Loucy (cell line): ENCODE measurements around the gene CCRL2.
"Not testable (repeated sequence)": the region's sequence is repeated elsewhere in the genome, so short reads cannot be mapped to it uniquely, and the experiment has no call there.

Experiments used
- H2AFZ ChIP-seq: fragments of 200-600 bp; sonication (generic); 2 replicates; pipeline ENCODE4 v1.6.0; 2016; ENCODE audit warnings: antibody characterized with exemption, mild to moderate bottlenecking, low read length, moderate library complexity
- H3F3A ChIP-seq: fragments of 200-600 bp; 2 replicates; pipeline ENCODE4 v1.6.0; 2016; ENCODE audit warnings: antibody characterized with exemption, low read depth, mild to moderate bottlenecking
- H3K27me3 ChIP-seq: fragments of 200-600 bp; sonication (generic); 2 replicates; pipeline ENCODE4 v1.6.1; 2014; ENCODE audit warnings: low read length, mild to moderate bottlenecking; ENCODE audit not compliant: insufficient read depth, poor library complexity, severe bottlenecking
- H3K36me3 ChIP-seq: fragments of 200-600 bp; sonication (generic); 2 replicates; pipeline ENCODE4 v1.6.1; 2016; ENCODE audit warnings: low read length; ENCODE audit not compliant: insufficient read depth
- H3K4me1 ChIP-seq: fragments of 200-600 bp; sonication (generic); 2 replicates; pipeline ENCODE4 v1.5.1; 2014; ENCODE audit warnings: low read length, mild to moderate bottlenecking; ENCODE audit not compliant: insufficient read depth, poor library complexity, severe bottlenecking
- H3K4me2 ChIP-seq: fragments of 200-600 bp; sonication (generic); 2 replicates; pipeline ENCODE4 v1.6.0; 2014; ENCODE audit warnings: antibody characterized with exemption, low read length, low read depth, mild to moderate bottlenecking; ENCODE audit not compliant: poor library complexity, severe bottlenecking
- H3K4me3 ChIP-seq: fragments of 200-600 bp; sonication (generic); 2 replicates; pipeline ENCODE4 v1.5.1; 2014; ENCODE audit warnings: low read length, mild to moderate bottlenecking, mixed read lengths; ENCODE audit not compliant: poor library complexity, severe bottlenecking
- H3K79me2 ChIP-seq: fragments of 200-600 bp; sonication (generic); 2 replicates; pipeline ENCODE4 v1.6.1; 2014; ENCODE audit warnings: low read length; ENCODE audit not compliant: insufficient read depth
- H3K9ac ChIP-seq: fragments of 200-600 bp; sonication (generic); 2 replicates; pipeline ENCODE4 v1.6.0; 2014; ENCODE audit warnings: mild to moderate bottlenecking, low read depth, low read length, moderate library complexity; ENCODE audit not compliant: poor library complexity, severe bottlenecking
- H3K9me2 ChIP-seq: fragments of 200-600 bp; sonication (generic); replicated peaks from 2 replicates; pipeline ENCODE4 v1.6.1; 2016; ENCODE audit warnings: low read depth, low read length, mixed read lengths
- H3K9me3 ChIP-seq: fragments of 200-600 bp; sonication (generic); 2 replicates; pipeline ENCODE4 v1.6.1; 2014; ENCODE audit warnings: mild to moderate bottlenecking, antibody characterized with exemption, low read length, low read depth; ENCODE audit not compliant: insufficient read depth
- H4K20me1 ChIP-seq: fragments of 200-600 bp; sonication (generic); 2 replicates; pipeline ENCODE4 v1.6.0; 2014; ENCODE audit warnings: antibody characterized with exemption, low read length, mild to moderate bottlenecking; ENCODE audit not compliant: insufficient read depth, poor library complexity, severe bottlenecking
- EZH2phosphoT487 ChIP-seq: fragments of 200-600 bp; IDR thresholded peaks from 2 replicates; pipeline ENCODE4 v1.6.1; 2018; ENCODE audit warnings: antibody characterized with exemption, mild to moderate bottlenecking, moderate library complexity, borderline replicate concordance
- TF ChIP-seq, protein P1 (sequence below): fragments of 200-600 bp; sonication (generic); conservative IDR thresholded peaks from 2 replicates; pipeline ENCODE4 v1.5.1; 2014; ENCODE audit warnings: mild to moderate bottlenecking, antibody characterized with exemption, low read length

Gene CCRL2

DNA sequence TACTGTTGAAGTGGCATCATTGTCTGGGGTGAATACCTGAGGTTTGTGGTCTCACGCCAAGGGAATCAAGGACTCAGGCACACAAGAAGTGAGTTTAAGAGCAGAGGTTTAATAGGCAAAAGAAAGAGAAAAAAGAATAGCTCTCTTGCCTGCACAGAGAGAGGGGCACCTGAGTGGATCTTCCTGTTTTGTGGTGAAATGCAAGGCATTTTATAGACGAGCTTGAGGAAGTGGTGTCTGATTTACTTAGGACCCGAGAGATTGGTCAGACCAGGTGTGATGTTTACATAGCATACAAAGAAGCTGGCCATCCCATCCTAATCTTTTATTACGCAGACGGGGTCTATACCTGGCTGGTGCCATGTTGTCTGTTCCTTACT is 23.1 kb upstream of the CCRL2 start:
- Histone ChIP-seq H3K4me1 (peaks cover 50% of the 10 kb centered on the region), H3K9me3 (no peaks in the 10 kb centered on the region), H3K4me2 (peak overlapping the region; percentile 57), H2AFZ (no peak overlapping the region), H3K27me3 (no peaks in the 10 kb centered on the region), H3K36me3 (no peaks in the 10 kb centered on the region), H3K79me2 (no peaks in the 10 kb centered on the region), H3K9ac (peak overlapping the region; percentile 13), H3F3A (no peaks in the 10 kb centered on the region), H3K9me2 (no peaks in the 10 kb centered on the region), H4K20me1 (no peaks in the 10 kb centered on the region), H3K4me3 (peak overlapping the region; percentile 37)
- TF ChIP-seq EZH2phosphoT487 = no peak
- TF ChIP-seq, protein P1, sequence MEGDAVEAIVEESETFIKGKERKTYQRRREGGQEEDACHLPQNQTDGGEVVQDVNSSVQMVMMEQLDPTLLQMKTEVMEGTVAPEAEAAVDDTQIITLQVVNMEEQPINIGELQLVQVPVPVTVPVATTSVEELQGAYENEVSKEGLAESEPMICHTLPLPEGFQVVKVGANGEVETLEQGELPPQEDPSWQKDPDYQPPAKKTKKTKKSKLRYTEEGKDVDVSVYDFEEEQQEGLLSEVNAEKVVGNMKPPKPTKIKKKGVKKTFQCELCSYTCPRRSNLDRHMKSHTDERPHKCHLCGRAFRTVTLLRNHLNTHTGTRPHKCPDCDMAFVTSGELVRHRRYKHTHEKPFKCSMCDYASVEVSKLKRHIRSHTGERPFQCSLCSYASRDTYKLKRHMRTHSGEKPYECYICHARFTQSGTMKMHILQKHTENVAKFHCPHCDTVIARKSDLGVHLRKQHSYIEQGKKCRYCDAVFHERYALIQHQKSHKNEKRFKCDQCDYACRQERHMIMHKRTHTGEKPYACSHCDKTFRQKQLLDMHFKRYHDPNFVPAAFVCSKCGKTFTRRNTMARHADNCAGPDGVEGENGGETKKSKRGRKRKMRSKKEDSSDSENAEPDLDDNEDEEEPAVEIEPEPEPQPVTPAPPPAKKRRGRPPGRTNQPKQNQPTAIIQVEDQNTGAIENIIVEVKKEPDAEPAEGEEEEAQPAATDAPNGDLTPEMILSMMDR = no peak

DNA sequence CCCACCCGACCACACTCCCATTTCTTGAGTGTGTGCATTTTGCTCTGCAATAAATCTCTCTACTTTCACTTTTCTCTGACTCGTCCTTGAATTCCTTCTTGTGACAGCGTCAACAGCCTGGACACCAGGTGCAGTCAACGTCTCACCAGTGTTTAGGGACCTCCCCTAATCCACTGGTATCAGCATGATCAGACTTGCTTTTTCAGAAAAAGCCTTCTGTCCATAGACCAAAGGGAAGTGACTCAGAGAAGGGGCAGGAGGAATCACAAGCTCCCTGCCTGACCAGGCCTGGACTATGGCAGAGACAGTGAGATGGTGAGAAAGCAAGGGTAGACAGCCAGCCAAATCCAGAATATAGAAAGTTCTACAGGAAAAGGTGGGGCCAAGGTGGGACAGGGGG is 20.9 kb upstream of the CCRL2 start:
- no peaks in the 10 kb centered on the region for H3K9me3 ChIP-seq
- peak overlapping the region; percentile 36 for H3K4me2 ChIP-seq
- H3K27me3 ChIP-seq = no peaks in the 10 kb centered on the region
- no peaks in the 10 kb centered on the region for H3K79me2 ChIP-seq
- H3K9ac ChIP-seq = peak overlapping the region; percentile 26
- H4K20me1 ChIP-seq = no peaks in the 10 kb centered on the region
- H3K4me1 ChIP-seq = peaks cover 39% of the 10 kb centered on the region
- no peak overlapping the region for H2AFZ ChIP-seq
- TF ChIP-seq EZH2phosphoT487 = no peak
- TF ChIP-seq, protein P1 = no peak
- H3K9me2 ChIP-seq = no peaks in the 10 kb centered on the region
- no peak overlapping the region for H3K4me3 ChIP-seq
- H3F3A ChIP-seq = no peaks in the 10 kb centered on the region
- no peaks in the 10 kb centered on the region for H3K36me3 ChIP-seq

DNA sequence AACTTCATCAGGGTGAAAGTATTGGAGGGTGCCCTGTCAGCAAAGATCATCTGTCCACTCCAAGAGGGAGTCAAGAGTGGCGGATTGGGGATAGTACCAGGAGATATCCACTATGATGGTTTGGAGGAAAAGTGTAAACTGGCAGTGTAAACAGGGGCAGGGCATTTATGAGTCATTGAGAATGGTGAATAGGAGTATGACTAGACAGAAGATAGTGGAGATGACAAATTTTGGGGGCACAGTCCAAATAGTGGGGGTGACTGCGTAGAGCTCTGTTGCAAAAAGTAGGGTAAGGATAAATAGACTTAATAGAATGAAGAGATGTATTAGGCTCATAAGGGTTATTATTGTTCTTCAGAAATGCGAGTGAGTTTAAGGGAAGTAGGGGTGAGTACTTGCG is 18.2 kb upstream of the CCRL2 start:
- peaks cover 26% of the 10 kb centered on the region for H3K4me1 ChIP-seq
- not testable (repeated sequence) for H3K9ac ChIP-seq

DNA sequence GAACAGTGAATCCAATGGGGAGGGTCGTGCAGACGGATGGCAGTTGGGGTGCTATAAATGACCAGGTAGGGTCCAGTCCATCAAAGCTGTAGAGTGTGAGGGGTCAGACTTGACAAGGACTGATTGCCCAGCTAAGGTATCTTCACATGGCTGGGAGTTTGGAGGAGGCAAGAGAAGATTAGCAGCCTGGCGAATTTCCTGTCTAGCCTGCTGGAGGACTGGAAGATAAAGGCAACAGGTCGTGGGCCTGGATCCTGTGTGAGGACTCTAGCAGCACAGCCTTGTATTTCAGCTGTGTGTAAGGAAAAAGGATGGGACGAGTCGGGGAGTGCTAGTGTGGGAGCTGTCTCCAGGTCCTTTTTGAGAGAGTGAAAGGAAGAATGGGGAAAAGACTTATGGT is 17.8 kb upstream of the CCRL2 start:
- H2AFZ ChIP-seq = no peak overlapping the region
- H3K9ac ChIP-seq = no peak overlapping the region
- no peak overlapping the region for H3K4me3 ChIP-seq
- H3K9me3 ChIP-seq = no peaks in the 10 kb centered on the region
- H3F3A ChIP-seq = no peaks in the 10 kb centered on the region
- TF ChIP-seq, protein P1 = no peak
- TF ChIP-seq EZH2phosphoT487 = no peak
- H3K79me2 ChIP-seq = no peaks in the 10 kb centered on the region
- H3K27me3 ChIP-seq = no peaks in the 10 kb centered on the region
- no peaks in the 10 kb centered on the region for H3K36me3 ChIP-seq
- H4K20me1 ChIP-seq = no peaks in the 10 kb centered on the region
- no peaks in the 10 kb centered on the region for H3K9me2 ChIP-seq
- H3K4me2 ChIP-seq = no peak overlapping the region
- peaks cover 22% of the 10 kb centered on the region for H3K4me1 ChIP-seq

More for the DNA sequence above, 18.2 kb upstream of the CCRL2 start:
- H3K9me3 ChIP-seq, H3K4me2 ChIP-seq, H2AFZ ChIP-seq, H3K9me2 ChIP-seq, H3F3A ChIP-seq, H3K36me3 ChIP-seq, H3K4me3 ChIP-seq, H3K27me3 ChIP-seq, H4K20me1 ChIP-seq, H3K79me2 ChIP-seq: not testable (repeated sequence)

DNA sequence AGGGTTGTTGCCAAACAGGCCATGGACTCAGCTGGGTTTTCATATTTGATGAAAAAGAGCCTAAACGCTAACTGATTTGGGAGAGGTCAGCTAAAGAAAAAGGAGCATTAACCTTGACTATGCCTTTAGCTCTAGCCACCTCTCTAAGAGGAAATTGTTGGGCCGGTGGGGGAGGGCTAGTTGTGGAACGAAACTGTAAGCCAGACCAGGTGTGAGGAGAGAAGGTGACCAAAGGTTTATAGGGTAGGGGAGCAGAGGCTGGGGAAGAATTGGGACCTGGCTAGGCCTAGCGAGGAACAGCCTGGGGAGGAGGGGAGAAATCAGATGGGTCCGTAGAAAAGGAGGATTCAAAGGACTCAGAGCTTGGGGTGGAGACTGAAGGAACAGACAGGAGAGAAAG is 15.5 kb upstream of the CCRL2 start:
- not testable (repeated sequence) for H2AFZ ChIP-seq, H3K4me1 ChIP-seq, H3K36me3 ChIP-seq, H3K9me2 ChIP-seq, H4K20me1 ChIP-seq, H3F3A ChIP-seq, H3K4me3 ChIP-seq, H3K4me2 ChIP-seq, H3K9ac ChIP-seq, H3K79me2 ChIP-seq, H3K27me3 ChIP-seq, H3K9me3 ChIP-seq
